Measurements from ENCODE around the gene PEX11G. TPM values are rescaled to one million over a fixed set of nuclear protein-coding genes. Genes with fewer than 3 reads are reported as not detected.

The PEX11G gene
- total and polyA plus RNA-seq, 2 experiments from 2014 or later = 2.2 TPM

DNA sequence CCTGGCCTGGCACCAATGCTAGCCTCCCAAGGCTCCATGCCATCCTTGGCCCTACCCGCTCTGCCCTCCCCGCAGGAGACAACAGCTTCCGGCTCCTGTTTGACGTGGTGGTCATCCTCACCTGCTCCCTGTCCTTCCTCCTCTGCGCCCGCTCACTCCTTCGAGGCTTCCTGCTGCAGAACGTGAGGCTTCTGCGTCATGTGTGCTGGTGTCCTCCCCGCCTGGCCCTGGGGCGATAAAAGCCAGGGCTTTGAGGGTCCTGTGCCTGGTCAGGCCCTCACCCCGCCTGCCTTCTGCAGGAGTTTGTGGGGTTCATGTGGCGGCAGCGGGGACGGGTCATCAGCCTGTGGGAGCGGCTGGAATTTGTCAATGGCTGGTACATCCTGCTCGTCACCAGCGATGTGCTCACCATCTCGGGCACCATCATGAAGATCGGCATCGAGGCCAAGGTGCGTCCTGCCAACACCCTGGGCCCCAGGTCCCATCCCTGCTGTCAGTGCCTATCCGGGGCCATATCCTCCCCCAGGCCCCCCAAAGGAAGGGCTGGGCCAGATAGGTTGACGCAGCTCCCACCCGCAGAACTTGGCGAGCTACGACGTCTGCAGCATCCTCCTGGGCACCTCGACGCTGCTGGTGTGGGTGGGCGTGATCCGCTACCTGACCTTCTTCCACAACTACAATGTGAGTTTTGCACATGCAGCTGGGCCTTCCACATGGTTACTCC is 39.8 kb upstream of the PEX11G start:
- Histone ChIP-seq H3K27ac (ENCODE audit: low read depth) (no peak overlapping the region), H2AFZ (no peak overlapping the region), H3K79me2 (replicated peaks; ENCODE audit: insufficient read depth) (no peaks in the 10 kb centered on the region), H3K36me3 (ENCODE audit: insufficient read depth) (no peaks in the 10 kb centered on the region), H3K4me2 (no peak overlapping the region), H3K9me2 (ENCODE audit: insufficient read depth) (no peaks in the 10 kb centered on the region), H3K4me3 (no peak overlapping the region), H3F3A (replicated peaks; ENCODE audit: low read depth) (peaks cover 5% of the 10 kb centered on the region; the same call in 1 of the 2 replicates), H3K4me1 (ENCODE audit: insufficient read depth) (no peaks in the 10 kb centered on the region), H4K20me1 (replicated peaks; ENCODE audit: insufficient read depth) (no peaks in the 10 kb centered on the region), H3K27me3 (ENCODE audit: insufficient read depth) (no peaks in the 10 kb centered on the region)
- no peak overlapping the region for H3K4me3 Mint-ChIP-seq
- no peak for DNase-seq (ENCODE audit: low spot score)
- H3K4me1 Mint-ChIP-seq = no peaks in the 10 kb centered on the region; the same call in 2 of the 3 replicates
- no peak overlapping the region for H3K27ac Mint-ChIP-seq
- no peak for ATAC-seq
- no peaks in the 10 kb centered on the region for H3K9me3 Mint-ChIP-seq
- H3K27me3 Mint-ChIP-seq (ENCODE audit: insufficient read depth, low read depth, poor library complexity) = peaks cover 2% of the 10 kb centered on the region
- H3K36me3 Mint-ChIP-seq (ENCODE audit: low read depth) = peaks cover 6% of the 10 kb centered on the region
- TF ChIP-seq JUNB (IDR thresholded peaks at IDR 0.05; ENCODE audit: unreplicated experiment) (no peak), ETS1 (IDR thresholded peaks at IDR 0.05) (no peak), EZH2phosphoT487 (IDR thresholded peaks at IDR 0.05; ENCODE audit: unreplicated experiment) (no peak), ZNF114 (CRISPR knock-in tag; IDR thresholded peaks at IDR 0.05) (no peak), CTCF (conservative IDR thresholded peaks at IDR 0.05; ENCODE audit: low read depth in 2 of 2) (no peak), EZH2 (IDR thresholded peaks at IDR 0.05; ENCODE audit: low read depth, unreplicated experiment) (no peak), ZNF331 (CRISPR knock-in tag; IDR thresholded peaks at IDR 0.05; ENCODE audit: low read depth) (no peak), CREB1 (CRISPR knock-in tag; IDR thresholded peaks at IDR 0.05; ENCODE audit: low read depth) (no peak), STAT1 (IDR thresholded peaks at IDR 0.05; ENCODE audit: unreplicated experiment) (no peak), NANOG (IDR thresholded peaks at IDR 0.05; ENCODE audit: borderline replicate concordance) (no peak), POLR2AphosphoS5 (IDR thresholded peaks at IDR 0.05; ENCODE audit: low read depth) (no peak)
- TF ChIP-seq, protein P1, sequence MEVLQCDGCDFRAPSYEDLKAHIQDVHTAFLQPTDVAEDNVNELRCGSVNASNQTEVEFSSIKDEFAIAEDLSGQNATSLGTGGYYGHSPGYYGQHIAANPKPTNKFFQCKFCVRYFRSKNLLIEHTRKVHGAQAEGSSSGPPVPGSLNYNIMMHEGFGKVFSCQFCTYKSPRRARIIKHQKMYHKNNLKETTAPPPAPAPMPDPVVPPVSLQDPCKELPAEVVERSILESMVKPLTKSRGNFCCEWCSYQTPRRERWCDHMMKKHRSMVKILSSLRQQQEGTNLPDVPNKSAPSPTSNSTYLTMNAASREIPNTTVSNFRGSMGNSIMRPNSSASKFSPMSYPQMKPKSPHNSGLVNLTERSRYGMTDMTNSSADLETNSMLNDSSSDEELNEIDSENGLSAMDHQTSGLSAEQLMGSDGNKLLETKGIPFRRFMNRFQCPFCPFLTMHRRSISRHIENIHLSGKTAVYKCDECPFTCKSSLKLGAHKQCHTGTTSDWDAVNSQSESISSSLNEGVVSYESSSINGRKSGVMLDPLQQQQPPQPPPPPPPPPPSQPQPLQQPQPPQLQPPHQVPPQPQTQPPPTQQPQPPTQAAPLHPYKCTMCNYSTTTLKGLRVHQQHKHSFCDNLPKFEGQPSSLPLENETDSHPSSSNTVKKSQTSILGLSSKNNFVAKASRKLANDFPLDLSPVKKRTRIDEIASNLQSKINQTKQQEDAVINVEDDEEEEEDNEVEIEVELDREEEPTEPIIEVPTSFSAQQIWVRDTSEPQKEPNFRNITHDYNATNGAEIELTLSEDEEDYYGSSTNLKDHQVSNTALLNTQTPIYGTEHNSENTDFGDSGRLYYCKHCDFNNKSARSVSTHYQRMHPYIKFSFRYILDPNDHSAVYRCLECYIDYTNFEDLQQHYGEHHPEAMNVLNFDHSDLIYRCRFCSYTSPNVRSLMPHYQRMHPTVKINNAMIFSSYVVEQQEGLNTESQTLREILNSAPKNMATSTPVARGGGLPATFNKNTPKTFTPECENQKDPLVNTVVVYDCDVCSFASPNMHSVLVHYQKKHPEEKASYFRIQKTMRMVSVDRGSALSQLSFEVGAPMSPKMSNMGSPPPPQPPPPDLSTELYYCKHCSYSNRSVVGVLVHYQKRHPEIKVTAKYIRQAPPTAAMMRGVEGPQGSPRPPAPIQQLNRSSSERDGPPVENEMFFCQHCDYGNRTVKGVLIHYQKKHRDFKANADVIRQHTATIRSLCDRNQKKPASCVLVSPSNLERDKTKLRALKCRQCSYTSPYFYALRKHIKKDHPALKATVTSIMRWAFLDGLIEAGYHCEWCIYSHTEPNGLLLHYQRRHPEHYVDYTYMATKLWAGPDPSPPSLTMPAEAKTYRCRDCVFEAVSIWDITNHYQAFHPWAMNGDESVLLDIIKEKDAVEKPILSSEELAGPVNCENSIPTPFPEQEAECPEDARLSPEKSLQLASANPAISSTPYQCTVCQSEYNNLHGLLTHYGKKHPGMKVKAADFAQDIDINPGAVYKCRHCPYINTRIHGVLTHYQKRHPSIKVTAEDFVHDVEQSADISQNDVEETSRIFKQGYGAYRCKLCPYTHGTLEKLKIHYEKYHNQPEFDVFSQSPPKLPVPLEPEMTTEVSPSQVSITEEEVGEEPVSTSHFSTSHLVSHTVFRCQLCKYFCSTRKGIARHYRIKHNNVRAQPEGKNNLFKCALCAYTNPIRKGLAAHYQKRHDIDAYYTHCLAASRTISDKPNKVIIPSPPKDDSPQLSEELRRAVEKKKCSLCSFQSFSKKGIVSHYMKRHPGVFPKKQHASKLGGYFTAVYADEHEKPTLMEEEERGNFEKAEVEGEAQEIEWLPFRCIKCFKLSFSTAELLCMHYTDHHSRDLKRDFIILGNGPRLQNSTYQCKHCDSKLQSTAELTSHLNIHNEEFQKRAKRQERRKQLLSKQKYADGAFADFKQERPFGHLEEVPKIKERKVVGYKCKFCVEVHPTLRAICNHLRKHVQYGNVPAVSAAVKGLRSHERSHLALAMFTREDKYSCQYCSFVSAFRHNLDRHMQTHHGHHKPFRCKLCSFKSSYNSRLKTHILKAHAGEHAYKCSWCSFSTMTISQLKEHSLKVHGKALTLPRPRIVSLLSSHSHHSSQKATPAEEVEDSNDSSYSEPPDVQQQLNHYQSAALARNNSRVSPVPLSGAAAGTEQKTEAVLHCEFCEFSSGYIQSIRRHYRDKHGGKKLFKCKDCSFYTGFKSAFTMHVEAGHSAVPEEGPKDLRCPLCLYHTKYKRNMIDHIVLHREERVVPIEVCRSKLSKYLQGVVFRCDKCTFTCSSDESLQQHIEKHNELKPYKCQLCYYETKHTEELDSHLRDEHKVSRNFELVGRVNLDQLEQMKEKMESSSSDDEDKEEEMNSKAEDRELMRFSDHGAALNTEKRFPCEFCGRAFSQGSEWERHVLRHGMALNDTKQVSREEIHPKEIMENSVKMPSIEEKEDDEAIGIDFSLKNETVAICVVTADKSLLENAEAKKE (CRISPR knock-in tag; IDR thresholded peaks at IDR 0.05) = no peak
- TF ChIP-seq, protein P2, sequence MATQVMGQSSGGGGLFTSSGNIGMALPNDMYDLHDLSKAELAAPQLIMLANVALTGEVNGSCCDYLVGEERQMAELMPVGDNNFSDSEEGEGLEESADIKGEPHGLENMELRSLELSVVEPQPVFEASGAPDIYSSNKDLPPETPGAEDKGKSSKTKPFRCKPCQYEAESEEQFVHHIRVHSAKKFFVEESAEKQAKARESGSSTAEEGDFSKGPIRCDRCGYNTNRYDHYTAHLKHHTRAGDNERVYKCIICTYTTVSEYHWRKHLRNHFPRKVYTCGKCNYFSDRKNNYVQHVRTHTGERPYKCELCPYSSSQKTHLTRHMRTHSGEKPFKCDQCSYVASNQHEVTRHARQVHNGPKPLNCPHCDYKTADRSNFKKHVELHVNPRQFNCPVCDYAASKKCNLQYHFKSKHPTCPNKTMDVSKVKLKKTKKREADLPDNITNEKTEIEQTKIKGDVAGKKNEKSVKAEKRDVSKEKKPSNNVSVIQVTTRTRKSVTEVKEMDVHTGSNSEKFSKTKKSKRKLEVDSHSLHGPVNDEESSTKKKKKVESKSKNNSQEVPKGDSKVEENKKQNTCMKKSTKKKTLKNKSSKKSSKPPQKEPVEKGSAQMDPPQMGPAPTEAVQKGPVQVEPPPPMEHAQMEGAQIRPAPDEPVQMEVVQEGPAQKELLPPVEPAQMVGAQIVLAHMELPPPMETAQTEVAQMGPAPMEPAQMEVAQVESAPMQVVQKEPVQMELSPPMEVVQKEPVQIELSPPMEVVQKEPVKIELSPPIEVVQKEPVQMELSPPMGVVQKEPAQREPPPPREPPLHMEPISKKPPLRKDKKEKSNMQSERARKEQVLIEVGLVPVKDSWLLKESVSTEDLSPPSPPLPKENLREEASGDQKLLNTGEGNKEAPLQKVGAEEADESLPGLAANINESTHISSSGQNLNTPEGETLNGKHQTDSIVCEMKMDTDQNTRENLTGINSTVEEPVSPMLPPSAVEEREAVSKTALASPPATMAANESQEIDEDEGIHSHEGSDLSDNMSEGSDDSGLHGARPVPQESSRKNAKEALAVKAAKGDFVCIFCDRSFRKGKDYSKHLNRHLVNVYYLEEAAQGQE (IDR thresholded peaks at IDR 0.05; ENCODE audit: unreplicated experiment) = no peak

Measured in GM23338 (cell line).